HG03558 (cell line): ENCODE data around the gene TMEM125.

ENCODE experiments used
- ATAC-seq: cut with Tn5 transposase; IDR thresholded peaks from one replicate; pipeline ENCODE4 v1.9.1; 2021; ENCODE audit warnings: moderate number of reproducible peaks; ENCODE audit not compliant: unreplicated experiment; ENCODE audit errors: extremely low read depth

The TMEM125 gene

DNA sequence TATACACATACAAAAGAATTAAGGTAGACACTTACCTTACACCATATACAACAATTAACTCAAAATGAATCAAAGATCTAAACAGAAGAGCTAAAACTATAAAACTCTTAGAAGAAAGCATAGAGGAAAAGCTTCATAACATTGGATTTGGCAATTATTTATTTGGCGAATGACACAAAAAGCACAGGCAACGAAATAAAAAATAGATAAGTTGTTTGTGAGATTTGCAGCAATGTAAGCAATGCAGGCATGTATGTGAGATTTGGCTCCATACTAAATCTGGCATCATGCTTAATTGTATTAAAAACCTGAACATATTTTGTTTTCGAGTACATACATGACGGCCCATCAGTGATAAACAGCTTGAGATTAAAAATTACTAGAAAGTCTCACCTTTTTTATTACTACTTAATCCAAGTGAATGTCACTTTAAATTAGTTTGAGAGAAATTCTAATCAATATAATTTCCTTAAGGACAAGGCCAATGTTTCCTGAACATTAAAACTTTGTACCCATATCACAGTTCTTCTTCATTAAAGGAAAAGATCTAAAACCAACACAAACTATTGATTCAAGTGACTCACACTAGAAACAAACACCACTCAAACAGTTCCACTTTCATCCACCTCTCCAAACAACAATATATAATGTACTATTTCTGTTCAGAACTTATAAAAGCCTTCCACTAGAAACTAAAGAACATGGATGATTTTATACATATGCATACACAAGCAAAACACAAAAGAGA, 23.1 kb upstream of the TMEM125 start:
- no peak for ATAC-seq

DNA sequence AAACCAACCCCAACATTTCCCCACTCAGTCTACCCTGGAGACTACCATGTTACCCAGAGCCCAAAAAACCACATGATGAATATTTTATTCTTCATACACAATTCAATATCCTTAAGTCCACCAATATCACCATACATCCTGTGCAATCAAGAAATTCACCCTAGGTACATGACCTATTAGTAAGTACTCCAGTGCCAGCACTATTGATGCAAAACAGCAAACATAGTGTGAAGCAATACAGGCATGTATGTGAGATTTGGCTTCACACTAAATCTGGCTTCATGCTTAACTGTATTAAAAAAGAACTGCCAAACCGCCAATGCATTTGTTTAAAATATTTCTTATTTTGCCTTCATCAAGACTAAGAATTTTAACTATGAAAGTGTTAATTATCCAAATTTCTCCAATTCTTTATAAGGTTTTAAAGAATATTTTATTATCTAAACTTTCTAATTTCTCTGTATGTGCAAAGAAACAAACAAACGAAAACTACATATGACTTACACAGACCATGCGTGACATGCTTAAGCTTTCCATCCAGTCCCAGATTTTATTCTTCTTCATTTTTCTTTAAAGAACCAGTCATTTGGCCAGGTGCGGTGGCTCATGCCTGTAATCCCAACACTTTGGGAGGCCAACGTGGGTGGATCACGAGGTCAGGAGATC, 22.4 kb upstream of the TMEM125 start:
- no peak for ATAC-seq

DNA sequence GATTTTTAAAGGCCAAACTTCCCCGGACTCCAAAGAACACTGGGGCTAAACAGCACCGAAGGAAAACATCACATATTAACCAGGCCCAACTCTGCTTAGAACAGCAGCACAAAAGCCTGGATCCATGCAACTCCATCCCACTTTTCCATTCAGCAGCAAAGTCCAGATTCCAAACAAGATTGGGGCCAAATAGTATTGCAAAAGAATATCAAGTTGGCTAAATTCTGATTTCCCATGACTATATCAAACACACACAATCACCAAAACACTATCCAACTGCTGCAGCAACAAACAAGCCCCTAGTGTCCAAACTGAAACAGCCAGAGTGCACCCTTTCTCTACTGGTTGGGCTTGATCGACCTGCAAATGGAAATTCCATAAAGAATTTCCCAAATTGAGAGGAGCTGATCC, 19.4 kb upstream of the TMEM125 start:
- ATAC-seq, result no peak

DNA sequence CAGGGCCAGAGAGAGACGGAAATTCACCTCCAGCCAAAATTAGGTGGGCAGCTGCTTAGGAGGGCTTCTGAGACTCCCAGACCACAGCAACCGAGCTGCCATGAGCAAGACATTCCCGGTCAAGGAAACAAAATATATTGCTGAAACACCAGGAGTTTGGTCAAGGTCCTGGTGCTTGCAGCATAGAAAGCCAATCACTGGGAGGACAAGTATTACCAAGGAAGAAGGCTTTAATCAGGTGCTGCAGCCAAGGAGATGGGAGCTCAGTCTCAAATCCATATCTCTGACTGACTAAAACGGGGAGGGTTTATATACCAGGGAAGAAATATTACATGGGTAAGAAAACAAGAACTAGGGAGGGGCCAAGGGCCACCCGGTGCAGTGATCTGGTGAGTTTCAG, 18.8 kb upstream of the TMEM125 start:
- no peak for ATAC-seq

DNA sequence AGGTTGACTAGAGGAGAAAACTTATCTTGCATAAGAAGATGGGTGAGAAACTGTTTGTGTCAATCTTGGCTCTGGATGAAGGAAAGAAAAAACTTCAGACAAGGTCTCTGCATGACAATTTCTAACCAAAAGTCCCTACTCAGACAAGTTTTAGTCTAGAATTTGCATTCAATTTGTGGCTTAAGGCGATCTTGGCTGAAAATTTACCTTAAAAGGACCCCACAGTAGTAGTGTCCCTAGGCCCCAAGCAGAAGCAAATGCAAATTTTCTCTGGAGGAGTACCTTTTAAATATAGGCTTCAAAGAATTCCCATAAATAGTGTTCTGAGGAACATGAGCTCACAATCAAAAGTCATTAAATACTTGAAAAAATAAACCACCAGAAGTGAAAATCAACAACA, 17.6 kb upstream of the TMEM125 start:
- no peak for ATAC-seq

DNA sequence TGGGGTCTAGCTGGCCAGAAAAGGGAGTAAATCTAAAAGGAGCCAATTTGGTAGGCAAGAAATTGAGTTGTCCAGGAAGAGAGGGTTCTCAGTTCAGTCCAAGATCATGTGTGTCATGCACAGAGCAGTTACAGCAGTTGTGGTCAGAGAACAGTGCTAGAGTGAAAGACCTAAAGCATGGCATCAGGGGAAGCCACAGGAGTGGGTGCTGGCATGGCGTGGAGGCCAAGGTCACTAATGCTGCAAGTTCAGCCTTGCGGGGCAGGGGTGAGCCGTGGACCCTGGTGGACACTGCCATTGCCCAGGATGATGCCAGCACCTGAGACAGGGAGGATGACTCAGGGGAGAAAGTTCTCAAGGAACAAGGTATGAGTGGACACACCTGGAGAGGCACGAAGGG, 16.6 kb upstream of the TMEM125 start:
- no peak for ATAC-seq

DNA sequence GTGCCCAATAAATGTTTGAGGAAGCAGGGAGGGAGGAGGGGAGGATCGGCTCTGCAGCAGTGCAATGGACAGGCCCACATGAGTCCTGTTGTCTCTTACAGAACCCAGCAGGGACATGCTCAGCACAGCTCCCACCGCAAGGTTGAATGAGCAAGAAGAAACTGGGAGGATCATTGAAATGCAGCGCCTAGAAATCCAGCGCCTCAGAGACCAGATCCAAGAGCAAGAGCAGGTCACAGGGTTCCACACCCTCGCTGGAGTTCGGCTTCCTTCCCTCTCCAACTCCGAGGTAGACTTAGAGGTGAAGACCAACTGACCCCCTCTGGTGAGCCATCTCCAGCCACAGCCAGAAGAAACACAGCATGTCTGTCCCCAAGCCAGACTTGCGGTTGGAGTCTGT, 15.9 kb upstream of the TMEM125 start:
- no peak for ATAC-seq

DNA sequence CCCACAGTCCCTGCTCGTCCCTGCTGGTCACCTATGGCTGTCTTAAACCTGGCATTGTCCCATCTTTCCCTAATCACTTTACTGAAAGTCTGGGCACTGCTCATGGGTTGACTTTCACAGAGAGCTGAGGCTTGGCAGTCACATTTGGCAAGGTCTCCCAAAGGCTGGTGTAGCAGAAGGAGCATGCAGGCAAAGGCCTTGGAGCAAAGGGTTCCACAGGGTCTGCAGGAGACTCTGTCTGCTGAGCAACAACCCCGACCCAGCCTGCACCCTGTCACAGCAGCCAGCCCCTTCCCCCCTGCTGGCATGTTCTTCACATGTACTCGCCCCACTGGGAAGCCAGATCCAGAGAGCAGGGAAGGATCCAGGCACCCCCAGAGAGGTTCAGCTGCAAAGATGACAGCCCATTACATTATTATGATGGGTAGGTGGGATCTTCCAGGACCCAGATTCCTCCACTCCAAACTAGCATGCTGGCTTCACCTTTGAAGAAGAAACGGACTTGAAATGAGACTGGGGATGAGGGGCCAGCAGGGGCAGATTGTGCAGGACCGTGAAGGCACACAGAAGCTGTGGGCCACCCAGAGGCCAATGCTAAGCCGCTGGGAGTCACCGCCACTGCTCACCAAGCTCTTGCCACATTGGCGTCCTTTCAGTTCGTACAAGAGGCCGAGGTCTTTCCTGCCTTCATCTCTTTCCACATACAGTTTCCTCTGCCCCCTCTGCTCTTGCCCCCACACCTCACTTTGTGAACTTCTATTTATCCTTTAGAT, 14.2 kb upstream of the TMEM125 start:
- ATAC-seq, result no peak

DNA sequence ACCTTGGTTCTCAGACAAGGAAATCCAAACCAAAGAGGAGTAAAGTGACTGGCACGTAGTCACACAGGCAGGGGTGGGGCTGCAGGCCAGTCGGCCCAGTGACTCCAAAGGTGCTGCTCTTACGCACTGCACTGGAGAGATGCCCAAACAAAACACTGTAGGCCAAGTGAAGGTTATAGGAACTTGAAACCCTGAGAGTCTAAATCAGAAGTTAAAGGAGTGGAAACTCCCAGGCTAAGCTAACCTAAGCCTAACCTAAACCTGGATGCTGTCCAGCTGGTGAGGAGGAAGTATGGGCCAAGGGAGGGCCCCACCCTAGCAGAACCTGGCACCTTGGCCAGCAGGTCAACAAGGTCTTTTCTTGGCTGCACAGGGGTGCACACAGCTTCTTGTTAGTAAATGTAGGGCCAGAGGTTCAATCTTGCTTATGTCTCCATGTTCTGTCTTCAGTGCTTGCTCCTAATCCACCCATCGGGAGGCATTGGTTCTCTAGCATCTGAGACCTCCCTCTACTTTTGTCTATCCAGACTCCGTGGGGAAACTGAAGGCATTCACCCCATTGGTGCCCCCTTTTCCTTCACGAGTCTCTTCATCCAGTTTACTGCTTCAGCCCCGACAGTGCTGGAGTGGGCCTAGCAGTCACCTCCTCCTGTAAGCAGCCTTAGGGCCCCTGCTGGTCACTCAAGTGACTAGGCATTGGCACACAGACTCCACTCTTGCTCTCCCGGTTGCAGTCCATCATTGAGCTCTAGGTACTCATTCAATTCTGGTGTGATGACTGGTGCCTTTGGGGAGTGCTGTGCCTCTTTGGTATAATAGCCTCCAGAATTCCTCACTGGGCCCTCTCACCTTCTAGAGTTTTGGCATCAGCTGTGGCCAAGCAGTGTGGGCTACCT, 12.9 kb upstream of the TMEM125 start:
- ATAC-seq, result no peak

DNA sequence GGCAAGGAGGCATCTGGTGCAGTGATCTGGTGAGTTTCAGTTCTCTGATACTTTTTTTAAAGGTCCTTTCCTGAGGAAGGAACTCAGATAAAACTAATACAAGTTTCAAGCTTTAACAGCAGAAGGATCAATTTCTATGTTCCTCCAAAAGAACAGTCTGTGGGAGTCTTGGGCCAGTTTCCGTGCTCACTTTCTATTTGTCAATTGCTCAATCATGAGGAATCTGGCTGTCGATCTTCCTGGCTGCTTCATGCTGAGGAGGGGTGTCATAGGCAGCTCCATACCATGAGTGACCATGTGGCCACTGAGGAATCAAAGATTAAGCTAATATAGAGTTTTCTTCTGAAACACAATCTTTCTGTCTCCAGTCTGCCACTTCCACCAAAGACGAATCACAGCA, 11.4 kb upstream of the TMEM125 start:
- no peak for ATAC-seq

DNA sequence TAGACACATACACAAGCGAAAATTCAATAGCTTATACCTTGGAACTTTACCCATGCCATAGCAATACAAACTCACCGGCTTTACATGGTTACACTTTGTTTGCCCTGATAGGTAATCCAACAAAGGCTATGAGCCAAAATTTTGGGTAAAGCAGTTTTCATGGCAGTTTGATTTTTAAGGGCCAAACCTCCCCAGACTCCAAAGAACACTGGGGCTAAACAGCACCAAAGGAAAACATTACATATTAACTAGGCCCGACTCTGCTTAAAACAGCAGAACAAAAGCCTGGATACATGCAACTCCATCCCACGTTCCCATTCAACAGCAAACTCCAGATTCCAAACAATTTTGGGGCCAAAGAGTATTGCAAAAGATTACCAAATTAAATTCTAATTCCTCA, 4.4 kb upstream of the TMEM125 start:
- no peak for ATAC-seq

DNA sequence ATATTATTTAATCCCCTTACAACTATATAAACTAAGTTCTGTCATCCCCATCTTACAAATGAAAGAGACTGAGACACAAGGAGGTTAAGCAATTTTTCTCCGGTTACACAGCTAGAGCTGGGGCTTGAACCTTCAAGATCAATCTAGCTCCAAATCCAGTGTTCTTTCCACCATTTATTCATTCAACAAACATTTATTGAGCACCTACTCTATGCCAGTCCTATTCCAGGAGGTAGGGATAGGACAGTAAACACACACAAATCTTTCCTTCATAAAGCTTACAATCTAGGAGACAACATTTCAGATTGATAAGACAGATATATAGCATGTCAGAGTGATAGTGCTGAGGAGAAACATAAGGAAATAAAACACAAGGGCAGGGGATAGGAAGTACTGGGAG, 2.9 kb upstream of the TMEM125 start:
- ATAC-seq, result no peak

DNA sequence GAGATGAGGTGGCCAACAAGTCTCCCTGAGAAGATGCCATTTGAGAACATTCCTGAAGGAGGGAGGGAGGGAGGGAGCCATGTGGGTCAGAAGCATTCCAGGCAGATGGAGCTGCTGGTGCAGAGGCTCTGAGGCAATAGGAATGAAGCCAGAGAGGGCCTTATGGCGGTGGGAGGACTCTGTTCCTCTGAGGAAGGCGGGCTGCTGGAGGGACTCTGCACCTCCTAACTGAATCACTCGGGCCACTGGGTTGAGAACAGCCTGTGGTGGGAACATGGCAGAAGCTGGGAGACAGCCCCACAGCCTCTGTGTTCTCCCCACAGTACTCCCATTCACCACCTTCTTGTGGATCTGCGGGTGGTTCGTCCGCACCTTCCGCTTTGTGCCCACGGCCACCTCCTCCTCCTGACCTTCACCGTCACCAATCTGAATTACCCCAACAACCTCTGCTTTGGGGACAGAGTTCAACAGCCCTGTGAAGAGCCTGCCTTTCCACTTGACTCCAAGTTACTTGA, 2.4 kb upstream of the TMEM125 start:
- no peak for ATAC-seq

DNA sequence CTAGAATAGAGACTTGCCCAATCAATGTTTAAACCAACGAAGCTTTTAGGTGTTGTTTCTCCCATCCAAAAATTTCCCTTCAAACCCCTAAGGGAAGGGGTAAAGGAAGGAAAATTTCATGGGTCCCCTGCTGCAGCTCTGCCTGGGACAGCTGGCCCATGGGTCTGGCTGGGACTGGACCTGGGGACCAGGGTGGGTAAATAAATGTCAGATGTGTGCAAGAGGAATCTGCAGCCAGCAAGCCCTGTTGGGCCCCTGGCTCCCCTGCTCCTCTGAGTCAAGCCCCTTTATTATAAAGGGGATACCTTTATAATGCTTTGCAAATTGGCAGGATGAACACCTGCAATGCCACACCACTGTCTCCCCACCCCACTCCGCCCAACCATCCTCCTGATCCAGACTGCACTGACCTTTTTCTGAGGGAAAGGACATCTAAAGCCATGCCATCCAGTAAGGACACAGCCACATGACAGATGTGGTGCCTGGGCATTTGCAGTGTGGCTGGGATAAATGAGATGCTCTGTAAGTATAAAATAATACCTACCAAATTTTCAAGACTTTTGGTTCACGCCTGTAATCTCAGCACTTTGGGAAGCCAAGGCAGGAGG, 1.9 kb upstream of the TMEM125 start:
- ATAC-seq, result no peak

DNA sequence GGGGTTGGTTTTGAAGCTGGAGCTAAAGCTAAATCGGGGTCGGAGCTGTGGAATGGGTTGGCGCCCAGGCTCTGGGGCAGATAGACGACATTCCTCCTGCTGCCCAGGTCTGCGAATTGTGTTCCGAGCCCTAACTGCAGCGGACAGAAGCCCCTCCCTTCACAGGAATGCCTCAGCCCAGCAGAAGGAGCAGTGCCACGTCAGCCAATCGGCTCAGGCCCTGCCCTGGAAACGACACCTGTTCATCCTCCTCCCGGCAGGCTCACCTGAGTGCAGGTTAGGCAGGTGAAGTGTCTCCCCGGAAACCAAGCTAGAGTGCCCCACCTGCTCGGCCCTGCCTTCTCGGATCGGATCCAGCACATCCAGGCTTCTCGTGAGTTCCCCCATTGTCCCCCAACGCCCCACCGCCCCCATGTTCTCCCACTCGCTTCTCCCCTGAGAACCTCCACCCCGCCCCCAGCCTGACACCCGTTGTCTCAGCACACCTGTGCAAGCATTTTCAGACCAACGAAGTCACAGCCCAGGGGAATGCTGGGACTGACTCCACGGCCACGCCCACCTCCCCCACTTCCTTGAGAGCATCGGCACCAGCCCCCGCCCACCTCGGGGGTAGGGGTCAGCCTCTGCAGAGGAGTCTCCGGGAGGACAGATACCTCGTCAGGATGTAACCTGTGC, 775 bp downstream of the TMEM125 start:
- ATAC-seq, result no peak

DNA sequence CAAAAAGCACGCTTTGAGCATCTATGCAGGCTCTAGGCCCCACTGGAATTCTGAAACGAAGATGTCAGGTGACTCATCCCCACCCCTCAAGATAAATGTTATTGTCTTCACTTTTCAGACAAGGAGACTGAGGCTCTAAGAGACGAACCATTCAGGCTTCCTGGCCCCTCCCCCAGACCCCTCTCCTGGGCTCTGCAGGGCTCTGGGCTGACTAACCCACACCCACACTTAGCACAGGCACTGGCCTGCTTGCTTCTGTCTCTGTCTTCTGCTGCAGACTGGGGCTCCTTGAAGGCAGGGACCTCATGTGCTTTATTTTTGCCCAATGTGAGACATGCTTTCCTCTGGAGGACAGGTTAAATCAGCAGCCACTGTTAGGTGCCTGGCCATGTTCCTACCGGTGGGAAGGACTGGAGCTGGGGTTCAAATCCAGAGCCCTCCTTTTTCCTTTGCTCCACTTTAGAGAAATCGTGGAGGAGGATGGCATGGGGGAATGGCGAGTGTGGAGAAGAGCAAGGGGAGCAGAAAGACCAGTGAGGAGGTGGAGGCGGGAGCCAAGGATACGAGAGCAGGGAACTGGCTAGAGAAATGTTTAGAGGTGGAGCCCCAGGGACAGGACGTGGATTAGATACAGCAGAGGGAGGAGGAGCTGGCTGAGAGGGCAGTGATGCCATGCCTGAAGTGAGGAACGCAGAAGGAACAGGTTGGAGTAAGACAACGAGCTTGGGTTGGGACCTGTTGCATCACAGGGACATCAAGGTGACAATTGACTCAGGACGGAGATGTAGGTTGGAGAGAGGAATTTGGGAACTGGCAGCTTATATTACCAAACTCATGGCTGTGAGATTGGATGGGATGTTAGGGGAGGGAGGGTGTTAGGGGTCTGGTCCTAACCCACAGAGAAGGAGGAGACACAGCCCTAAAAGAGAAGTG, 1.7 kb downstream of the TMEM125 start:
- ATAC-seq, result no peak

DNA sequence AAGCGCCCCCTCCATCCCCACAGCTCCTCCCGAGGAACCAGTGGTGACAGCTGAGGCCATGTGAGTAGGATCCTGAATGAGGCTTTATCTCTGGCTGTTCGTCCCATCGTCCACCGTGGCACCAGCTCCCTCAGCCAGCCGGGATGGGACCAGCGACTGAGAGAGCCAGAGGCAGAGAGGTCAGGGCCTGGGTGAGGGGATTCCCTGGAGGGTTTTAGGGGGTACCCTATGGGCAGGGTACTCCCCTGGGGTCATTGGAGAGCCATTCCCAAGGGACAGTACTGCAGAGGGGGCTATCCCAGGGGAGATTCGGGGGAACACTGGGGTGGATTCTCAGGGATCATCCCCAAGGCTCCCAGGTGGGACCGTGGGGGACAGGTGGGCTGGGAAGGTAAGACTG, 2.4 kb downstream of the TMEM125 start:
- ATAC-seq, result no peak
